Tibial nerve (tissue), 4 donors: Measurements from ENCODE around the gene FUOM. TPM values are rescaled to one million over a fixed set of nuclear protein-coding genes. Genes with fewer than 3 reads are reported as not detected.
"Not testable (repeated sequence)": the region's sequence is repeated elsewhere in the genome, so short reads cannot be mapped to it uniquely, and the experiment has no call there.

ENCODE experiments used
- DNase-seq, 2 donors: peaks; one replicate each; pipeline ENCODE4 v3.0.0-alpha.2; 2019; ENCODE audit warnings: low spot score in 2 of 2
- H3K27ac ChIP-seq, 4 donors: fragments of 200-600 bp; sonication (generic) in 3 of 4; one replicate each; pipeline ENCODE4 v1.5.1; 2017 to 2019; ENCODE audit warnings: mild to moderate bottlenecking in 1 of 4
- H3K27me3 ChIP-seq, 2 donors: fragments of 200-600 bp; sonication (generic) in 1 of 2; one replicate each; pipeline versions ENCODE4 v1.5.1 to v1.6.0; 2017 to 2019
- H3K36me3 ChIP-seq, 3 donors: fragments of 200-600 bp; sonication (generic); one replicate each; pipeline ENCODE4 v1.5.1; 2018 to 2019
- H3K4me1 ChIP-seq, 4 donors: fragments of 200-600 bp; sonication (generic) in 3 of 4; one replicate each; pipeline ENCODE4 v1.5.1; 2017 to 2019
- H3K4me3 ChIP-seq, 4 donors: fragments of 200-600 bp; sonication (generic) in 3 of 4; one replicate each; pipeline ENCODE4 v1.5.1; 2017 to 2019; ENCODE audit warnings: mild to moderate bottlenecking in 1 of 4, moderate library complexity in 1 of 4
- H3K9me3 ChIP-seq, 4 donors: fragments of 200-600 bp; sonication (generic) in 3 of 4; one replicate each; pipeline ENCODE4 v1.5.1; 2017 to 2019
- EP300 ChIP-seq, 2 donors: sonication (generic); formaldehyde crosslinking; IDR thresholded peaks; one replicate each; pipeline ENCODE4 v1.6.1; 2017; ENCODE audit warnings: antibody characterized with exemption in 2 of 2, mild to moderate bottlenecking in 1 of 2
- POLR2A ChIP-seq, 2 donors: fragments of 450-650 bp; IDR thresholded peaks; one replicate each; pipeline ENCODE4 v1.6.1; 2017; ENCODE audit warnings: antibody characterized with exemption in 2 of 2, mild to moderate bottlenecking in 2 of 2, moderate library complexity in 2 of 2
- WGBS, 2 donors: methylation state at CpG; one replicate each; pipeline ENCODE4 v1.1.5; 2018; 5-methylcytosine and 5-hydroxymethylcytosine counted together
- total RNA-seq, 4 donors: library from RNA; depleted of rRNA; stranded (reverse); fragments of >200 nt; gene quantifications; one replicate each; pipeline ENCODE4 v1.1.0, GENCODE V29; 2016
- TF ChIP-seq, protein P1 (sequence below), 5 experiments: fragments of 200-600 bp in 3 of 5; fragments of 450-650 bp in 2 of 5; sonication (generic) in 3 of 5; IDR thresholded peaks; one replicate each; pipeline ENCODE4 v1.5.1; 2016 to 2019; ENCODE audit warnings: antibody characterized with exemption in 5 of 5, mild to moderate bottlenecking in 3 of 5, moderate library complexity in 2 of 5

Gene FUOM
- total RNA-seq, 4 donors from 2014 or later: 44.1 to 59.4 (median 49.3) TPM

DNA sequence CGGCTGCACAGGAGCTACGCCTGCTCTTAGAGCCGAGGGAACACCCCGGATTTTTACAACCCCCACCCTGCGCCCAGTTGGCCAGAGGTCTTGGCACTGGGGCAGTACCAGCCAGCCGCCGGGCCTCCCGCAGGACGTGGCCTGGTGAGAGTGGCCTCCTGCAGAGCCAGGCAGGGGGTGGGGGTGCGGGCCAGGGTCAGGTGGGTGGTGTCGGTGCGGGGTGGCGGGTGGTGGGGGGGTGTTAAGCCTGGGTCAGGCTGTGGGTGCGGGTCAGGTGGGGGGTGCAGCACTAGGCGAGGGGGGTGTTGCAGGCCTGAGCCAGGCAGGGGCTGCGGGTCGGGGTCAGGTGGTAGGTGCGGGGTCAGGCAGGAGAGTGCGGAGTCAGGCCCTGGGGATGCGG is 14.7 kb upstream of the FUOM start:
- Histone ChIP-seq H3K9me3 (no peaks in the 10 kb centered on the region), H3K4me3 (peak overlapping the region; percentile 37 to 93 (median 70)), H3K4me1 (peaks cover 0 to 47% (median 13%) of the 10 kb centered on the region in 4 donors), H3K36me3 (peaks cover 0 to 41% (median 5%) of the 10 kb centered on the region in 3 donors), H3K27ac (peak overlapping the region in 3 of 4 donors; percentile 60 to 95 (median 88)), H3K27me3 (no peaks in the 10 kb centered on the region)
- WGBS, 2 donors: 33 to 35% methylated on average over 18 to 19 of the region's 20 CpGs
- TF ChIP-seq, protein P1, sequence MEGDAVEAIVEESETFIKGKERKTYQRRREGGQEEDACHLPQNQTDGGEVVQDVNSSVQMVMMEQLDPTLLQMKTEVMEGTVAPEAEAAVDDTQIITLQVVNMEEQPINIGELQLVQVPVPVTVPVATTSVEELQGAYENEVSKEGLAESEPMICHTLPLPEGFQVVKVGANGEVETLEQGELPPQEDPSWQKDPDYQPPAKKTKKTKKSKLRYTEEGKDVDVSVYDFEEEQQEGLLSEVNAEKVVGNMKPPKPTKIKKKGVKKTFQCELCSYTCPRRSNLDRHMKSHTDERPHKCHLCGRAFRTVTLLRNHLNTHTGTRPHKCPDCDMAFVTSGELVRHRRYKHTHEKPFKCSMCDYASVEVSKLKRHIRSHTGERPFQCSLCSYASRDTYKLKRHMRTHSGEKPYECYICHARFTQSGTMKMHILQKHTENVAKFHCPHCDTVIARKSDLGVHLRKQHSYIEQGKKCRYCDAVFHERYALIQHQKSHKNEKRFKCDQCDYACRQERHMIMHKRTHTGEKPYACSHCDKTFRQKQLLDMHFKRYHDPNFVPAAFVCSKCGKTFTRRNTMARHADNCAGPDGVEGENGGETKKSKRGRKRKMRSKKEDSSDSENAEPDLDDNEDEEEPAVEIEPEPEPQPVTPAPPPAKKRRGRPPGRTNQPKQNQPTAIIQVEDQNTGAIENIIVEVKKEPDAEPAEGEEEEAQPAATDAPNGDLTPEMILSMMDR (IDR thresholded peaks at IDR 0.05): no peak
- TF ChIP-seq EP300 (IDR thresholded peaks at IDR 0.05) (no peak), POLR2A (IDR thresholded peaks at IDR 0.05) (no peak)
- DNase-seq: no peak

DNA sequence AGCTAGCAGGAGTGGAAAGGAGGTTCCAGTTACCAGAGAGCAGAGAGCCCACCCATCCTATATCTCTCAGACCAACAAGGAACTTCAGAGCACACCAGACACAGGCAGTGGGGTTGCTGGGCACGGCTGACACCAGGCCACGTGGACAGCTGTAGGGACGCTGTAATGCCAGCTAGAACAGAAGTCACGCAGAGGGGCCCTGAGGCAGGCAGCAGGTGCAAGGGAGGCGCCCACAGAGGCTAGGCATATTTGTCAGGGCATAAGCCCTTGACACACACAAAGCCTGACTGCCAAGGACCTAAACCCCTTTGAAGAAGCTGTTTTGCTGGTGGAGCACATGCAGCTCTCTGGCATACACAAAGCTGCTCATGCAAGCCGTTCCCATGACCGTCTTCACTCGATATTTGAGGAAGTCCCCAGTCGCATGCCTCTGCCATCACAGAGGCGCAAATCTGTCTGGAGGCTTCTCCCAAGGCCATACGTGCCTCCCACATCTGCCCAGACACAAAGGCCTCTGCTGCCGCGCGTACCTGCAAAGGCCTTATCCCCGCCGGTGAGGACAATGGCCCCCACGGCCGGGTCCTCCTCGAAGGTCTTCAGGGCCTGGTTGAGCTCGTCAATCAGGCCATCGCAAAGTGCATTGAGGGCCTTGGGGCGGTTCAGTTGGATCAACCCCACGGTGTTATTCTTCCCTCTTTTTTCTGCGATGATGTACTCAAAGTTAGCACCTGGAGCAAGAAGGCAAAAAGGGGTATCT is 12.4 kb upstream of the FUOM start:
- Histone ChIP-seq H3K27ac (no peak overlapping the region), H3K4me1 (peaks cover 0 to 29% (median 9%) of the 10 kb centered on the region in 4 donors), H3K36me3 (peaks cover 5 to 62% (median 7%) of the 10 kb centered on the region in 3 donors), H3K4me3 (no peak overlapping the region), H3K9me3 (no peaks in the 10 kb centered on the region), H3K27me3 (no peaks in the 10 kb centered on the region)
- no peak for DNase-seq
- WGBS, 2 donors: 89 to 92% methylated on average over 23 to 24 of the region's 24 CpGs
- no peak for TF ChIP-seq POLR2A (IDR thresholded peaks at IDR 0.05)

DNA sequence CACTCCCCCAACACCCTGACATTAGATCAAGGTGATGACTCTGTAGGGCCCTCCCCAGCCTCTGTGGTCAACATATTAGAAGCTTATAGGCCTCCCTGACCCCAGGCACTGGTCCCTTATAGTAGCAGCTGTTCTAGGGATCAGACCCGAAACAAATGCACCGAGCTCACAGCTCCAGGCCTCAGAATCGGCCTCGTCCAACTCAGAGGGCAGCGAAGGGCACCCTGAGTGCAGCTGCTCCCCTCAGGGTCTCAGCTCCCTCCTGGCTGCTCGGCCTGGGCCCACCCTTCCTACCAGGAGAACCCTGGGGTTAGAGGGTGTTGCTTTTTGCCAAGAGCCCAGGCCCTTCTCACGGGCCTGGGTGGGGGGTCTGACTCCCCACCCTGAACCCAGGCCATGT is 10.3 kb upstream of the FUOM start:
- H3K27me3 ChIP-seq: no peaks in the 10 kb centered on the region
- peaks cover 0 to 14% (median 3%) of the 10 kb centered on the region in 4 donors for H3K4me1 ChIP-seq
- TF ChIP-seq, protein P1 (IDR thresholded peaks at IDR 0.05): no peak
- no peak for TF ChIP-seq POLR2A (IDR thresholded peaks at IDR 0.05)
- TF ChIP-seq EP300 (IDR thresholded peaks at IDR 0.05): no peak
- no peaks in the 10 kb centered on the region for H3K9me3 ChIP-seq
- H3K4me3 ChIP-seq: no peak overlapping the region
- WGBS, 2 donors: 86 to 90% methylated on average over 7 of the region's 7 CpGs
- no peak overlapping the region for H3K27ac ChIP-seq
- peaks cover 5 to 82% (median 7%) of the 10 kb centered on the region in 3 donors for H3K36me3 ChIP-seq
- DNase-seq: no peak

DNA sequence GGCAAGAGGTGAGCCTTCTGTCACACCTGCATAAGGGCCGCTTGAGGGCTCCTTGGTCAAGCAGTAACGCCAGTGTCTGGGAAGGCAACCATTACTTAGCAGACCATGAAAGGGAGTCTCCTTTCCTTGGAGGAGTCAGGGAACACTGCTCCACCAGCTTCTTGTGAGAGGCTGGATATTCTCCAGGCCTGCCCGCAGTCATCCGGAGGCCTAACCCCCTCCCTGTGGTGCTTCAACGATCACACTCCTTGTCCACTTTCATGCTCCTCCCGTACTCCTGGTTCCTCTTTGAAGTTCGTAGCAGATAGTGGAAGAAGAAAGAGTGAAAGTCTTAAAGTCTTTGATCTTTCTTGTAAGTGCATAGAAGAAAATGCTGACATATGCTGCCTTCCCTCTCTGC is 9.6 kb upstream of the FUOM start:
- 50 to 80% methylated on average over 1 to 5 of the region's 7 CpGs for WGBS, 2 donors
- peaks cover 5 to 89% (median 7%) of the 10 kb centered on the region in 3 donors for H3K36me3 ChIP-seq
- H3K9me3 ChIP-seq, H3K27ac ChIP-seq, H3K27me3 ChIP-seq, H3K4me3 ChIP-seq, DNase-seq: not testable (repeated sequence)
- peaks cover 0 to 12% (median 2%) of the 10 kb centered on the region in 4 donors for H3K4me1 ChIP-seq

DNA sequence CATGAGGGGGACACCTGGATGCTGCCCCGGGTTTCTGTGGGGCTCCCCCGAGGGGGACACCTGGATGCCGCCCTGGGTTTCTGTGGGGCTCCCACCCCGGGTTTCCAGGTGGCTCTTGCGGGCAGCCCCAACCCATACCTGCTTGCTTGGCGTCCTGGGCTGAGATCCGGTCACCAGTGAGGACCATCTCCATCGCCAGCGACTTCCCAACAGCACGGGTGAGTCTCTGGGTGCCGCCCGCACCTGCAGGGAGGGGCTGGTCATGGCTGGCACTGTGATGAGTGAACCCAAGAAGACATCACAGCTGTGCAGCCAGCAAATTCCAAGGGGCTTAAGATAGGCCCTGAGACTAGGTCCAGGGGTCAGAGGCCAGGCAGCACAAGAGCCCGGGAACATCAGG is 8.9 kb upstream of the FUOM start:
- no peak overlapping the region for H3K4me3 ChIP-seq
- no peaks in the 10 kb centered on the region for H3K9me3 ChIP-seq
- H3K4me1 ChIP-seq: peaks cover 0 to 7% (median 0%) of the 10 kb centered on the region in 4 donors
- H3K27ac ChIP-seq: no peak overlapping the region
- no peak for DNase-seq
- no peaks in the 10 kb centered on the region for H3K27me3 ChIP-seq
- peaks cover 5 to 96% (median 7%) of the 10 kb centered on the region in 3 donors for H3K36me3 ChIP-seq
- TF ChIP-seq POLR2A (IDR thresholded peaks at IDR 0.05) (no peak), EP300 (IDR thresholded peaks at IDR 0.05) (no peak)
- TF ChIP-seq, protein P1 (IDR thresholded peaks at IDR 0.05): no peak
- WGBS, 2 donors: 91 to 98% methylated on average over 11 to 13 of the region's 13 CpGs

DNA sequence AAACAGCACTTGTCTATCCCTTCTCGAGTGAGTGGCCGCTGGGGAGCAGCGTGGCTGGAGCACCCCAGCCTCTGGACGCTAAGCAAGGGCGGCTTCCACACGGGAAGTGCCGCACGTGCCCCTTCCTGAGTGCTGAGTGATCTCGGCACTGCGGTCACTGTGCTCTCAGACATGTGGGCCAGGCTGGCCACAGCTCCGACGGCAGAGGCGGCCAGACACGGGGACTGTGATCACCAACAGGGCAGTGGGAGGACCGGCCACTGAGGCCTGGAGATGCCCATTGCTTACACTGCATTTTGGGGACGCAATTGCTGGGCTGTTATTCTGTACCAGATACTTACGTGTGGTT is 8.3 kb upstream of the FUOM start:
- 87 to 88% methylated on average over 14 to 17 of the region's 17 CpGs for WGBS, 2 donors
- H3K9me3 ChIP-seq: peaks cover 0 to 3% (median 0%) of the 10 kb centered on the region in 4 donors
- H3K36me3 ChIP-seq: peaks cover 5 to 94% (median 7%) of the 10 kb centered on the region in 3 donors
- no peak overlapping the region for H3K4me3 ChIP-seq
- no peaks in the 10 kb centered on the region for H3K27me3 ChIP-seq
- DNase-seq: no peak
- TF ChIP-seq POLR2A (IDR thresholded peaks at IDR 0.05) (no peak), EP300 (IDR thresholded peaks at IDR 0.05) (no peak)
- TF ChIP-seq, protein P1 (IDR thresholded peaks at IDR 0.05): no peak
- H3K4me1 ChIP-seq: peaks cover 0 to 3% (median 0%) of the 10 kb centered on the region in 4 donors
- H3K27ac ChIP-seq: no peak overlapping the region
